GM18502 (cell line): ENCODE results near the gene TTLL10.

Experiments used
- ATAC-seq: cut with Tn5 transposase; IDR thresholded peaks from one replicate; pipeline ENCODE4 v1.9.1; 2021; ENCODE audit warnings: mild to moderate bottlenecking; ENCODE audit not compliant: unreplicated experiment, poor library complexity

Gene TTLL10

DNA sequence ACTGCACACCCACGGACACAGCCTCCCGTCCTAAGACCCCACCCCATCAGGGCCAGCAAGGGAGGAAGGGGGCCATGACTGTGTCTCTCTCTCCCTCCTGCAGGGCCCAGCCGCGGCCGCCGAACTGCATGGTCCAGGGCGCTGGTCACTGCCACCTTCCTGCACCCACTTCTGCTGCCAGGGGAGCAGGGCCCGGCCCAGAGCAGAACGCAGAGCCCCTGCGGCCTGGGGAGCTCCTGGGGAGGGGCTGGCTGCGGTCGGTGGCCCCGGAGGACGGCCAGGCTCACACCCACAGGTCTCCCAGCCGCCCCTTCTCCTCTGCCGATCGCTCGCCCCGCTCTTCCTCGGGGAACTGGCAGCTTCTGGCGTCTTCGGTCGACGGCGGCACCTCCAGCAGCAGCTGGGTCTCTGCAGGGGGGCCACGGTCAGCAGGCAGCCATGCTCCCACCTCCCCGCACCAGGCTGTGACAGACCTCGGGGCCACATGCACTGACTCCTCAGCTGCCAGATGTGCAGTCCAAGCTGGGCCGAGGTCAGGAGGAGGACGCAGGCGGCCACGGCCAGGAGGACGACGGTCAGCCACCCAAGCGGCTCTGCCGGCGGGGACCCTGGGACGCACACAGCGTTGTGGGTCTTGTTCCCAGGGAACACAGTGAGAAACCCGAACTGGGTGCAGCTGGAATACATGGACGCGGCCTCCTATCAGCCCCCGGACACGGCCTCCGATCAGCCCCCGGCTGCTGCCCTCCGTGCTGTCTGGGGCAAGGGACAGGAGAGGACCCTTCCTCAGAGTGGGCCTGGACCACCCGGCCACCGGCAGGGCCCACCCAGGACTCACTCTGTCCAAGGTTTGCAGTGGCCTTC is 30.1 kb downstream of the TTLL10 start:
- ATAC-seq: no peak

DNA sequence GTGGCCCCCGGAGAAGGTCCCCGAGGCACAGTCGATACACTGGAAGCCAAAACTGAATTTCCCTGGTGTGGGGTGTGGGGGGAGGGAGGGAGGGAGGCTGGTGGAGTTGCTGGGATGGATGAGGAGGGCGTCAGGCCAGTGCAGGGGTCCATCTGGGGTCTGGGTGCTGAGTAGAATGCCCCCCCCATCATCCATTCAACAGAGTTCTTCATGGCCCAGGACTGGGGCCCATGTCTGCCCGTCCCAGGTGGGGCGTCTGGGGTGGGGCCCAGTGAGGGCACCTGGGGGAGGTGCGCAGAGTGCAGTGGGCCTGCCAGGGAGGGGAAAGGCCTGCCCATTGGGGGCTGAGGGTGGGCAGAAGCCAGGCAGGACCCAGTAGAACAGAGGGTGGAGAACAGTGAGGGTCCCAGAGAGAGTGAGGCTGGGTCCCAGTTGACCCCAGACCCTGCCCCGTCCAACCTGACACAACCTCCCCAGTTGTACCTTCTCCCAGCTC is 30.8 kb downstream of the TTLL10 start:
- no peak for ATAC-seq

DNA sequence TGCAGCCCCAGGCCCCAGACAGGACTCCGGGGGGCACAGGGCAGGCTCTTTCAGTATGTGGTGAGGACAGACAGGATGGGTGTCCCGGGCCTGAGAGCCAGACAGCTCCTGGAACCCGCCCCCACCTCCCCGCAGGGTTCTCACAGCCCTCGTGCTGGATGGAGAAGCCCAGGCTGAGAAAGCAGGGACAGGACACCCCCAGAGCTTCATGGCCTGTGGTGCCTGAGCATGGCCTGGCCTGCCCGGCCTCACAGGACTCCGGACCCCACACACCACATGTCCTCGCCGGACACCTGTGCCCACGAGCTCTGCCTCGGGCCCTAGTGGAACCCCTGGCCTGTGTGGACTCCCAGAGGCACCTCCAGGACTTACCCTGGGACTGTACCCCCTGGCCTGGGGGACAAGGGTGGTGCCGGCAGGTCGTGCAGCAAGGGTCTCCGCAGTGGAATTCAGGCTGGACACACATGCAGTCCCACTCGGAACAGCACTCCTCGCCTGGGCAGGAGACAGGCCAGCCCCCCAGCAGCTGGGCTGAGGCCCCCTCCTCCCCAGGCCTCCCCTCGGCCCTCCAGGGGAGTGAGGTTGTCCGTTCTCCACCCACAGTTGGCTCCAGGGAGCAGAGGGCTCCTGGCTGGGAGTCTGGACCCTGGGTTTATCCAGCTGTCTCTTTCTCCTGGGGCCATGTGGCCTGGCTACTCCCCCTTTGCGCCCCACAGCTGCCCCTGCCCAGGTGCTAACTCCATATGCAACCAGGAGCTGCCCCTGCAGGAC is 31.5 kb downstream of the TTLL10 start:
- ATAC-seq: no peak

DNA sequence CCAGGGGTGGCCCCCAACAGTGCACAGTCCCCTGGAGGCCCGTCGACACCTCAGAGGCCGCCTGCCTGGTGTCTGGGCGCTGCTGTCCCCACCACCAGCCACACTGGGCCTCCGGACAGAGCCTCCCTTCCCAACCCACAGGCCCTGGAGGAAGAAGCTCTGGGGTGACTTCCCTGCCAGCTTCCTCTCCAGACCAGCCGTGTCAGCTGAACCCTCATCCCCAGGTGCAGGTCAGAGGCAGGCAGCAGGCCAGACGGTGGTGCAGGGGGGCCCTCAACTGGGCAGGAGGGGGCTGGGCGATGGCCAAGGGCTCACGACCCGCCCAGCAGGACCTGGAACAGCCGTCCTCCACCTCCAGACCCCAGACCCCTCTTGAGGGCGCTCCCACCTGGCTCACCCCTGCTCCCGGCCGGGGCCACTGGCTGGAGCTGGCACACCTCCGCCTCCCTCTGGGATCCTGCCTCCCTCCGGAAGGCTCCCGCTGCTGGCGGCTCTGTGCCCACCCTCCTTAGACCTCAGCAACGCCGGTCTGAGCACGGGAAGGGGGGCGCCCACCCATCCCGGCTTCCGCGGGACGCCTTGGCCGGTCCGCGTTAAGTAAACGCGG is 32.2 kb downstream of the TTLL10 start:
- ATAC-seq: no peak

DNA sequence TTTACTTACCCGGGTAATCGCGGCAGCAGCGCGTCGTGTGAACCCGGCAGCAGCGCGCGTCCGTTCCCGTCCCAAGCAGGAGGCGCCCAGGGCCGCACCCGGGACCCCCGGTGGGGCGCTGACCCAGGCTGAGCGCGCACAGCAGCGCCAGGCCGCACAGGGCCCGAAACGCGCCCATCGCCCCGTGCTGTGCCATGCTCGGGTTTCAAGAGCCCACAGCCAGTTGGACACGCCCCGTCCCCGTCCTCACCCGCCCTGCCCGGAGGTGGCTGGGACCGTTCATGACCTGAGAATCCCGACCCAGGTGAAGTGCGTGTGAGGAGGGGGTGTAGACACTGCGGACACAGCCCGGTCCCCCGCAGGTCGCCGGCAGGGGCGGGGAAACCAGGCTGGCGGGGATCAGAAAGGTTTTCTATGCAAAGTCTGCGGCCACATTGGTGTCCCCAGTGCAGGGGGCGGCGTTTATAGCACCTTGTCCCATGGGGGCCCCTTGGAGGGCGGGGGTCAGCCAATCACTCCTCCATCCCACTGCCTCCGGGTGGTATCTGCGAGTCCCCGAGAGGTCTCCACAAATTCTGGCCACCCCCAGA is 32.8 kb downstream of the TTLL10 start, which contains the start of gene TNFRSF18:
Gene TNFRSF18 (minus strand): TSS at position 217 of the 590 bp plus-strand sequence. CDS start 21 bp downstream, at position 196.
- ATAC-seq: no peak

DNA sequence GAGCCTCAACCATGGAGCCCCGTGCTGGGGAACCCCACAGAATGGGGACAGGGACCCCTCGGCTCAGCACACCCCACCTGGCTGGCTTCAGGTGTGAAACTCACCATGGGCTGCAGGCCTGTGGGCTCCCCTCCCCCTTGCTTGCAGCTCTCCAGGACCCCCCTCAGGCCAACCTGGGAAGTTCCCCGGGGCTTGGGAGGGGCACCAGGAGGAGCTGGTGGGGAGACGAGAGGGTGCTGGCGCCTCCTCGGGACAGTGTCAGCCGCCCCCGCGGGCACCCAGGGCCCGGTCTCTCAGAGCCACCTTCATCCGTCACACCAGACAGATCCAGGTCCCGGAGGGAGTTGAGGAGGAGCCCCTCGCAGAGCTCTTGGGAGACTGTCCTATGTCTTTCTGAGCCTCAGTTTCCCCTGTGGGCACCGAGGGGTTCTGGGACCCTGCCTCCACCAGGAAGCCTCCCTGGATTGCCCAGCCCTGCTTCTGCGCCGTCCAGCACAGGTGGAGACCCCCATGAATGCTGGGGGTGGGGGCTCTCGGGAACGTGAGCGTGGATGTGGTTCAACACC is 33.4 kb downstream of the TTLL10 start:
- no peak for ATAC-seq

DNA sequence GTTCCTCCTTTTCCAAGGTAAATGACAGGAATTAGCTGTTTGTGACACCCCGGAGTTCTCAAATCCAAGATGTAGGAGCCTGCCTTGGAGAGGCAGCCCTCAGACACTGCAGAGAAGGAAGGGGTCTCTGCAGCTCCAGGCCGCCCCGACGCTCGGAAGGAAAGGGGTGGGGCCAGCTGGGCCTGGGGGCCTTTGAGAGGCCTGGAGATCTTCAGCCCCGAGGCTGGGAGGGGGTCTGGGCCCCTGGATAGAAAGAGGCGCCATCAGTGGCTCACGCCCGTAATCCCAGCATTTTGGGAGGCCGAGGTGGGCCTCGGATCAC is 33.9 kb downstream of the TTLL10 start:
- no peak for ATAC-seq

DNA sequence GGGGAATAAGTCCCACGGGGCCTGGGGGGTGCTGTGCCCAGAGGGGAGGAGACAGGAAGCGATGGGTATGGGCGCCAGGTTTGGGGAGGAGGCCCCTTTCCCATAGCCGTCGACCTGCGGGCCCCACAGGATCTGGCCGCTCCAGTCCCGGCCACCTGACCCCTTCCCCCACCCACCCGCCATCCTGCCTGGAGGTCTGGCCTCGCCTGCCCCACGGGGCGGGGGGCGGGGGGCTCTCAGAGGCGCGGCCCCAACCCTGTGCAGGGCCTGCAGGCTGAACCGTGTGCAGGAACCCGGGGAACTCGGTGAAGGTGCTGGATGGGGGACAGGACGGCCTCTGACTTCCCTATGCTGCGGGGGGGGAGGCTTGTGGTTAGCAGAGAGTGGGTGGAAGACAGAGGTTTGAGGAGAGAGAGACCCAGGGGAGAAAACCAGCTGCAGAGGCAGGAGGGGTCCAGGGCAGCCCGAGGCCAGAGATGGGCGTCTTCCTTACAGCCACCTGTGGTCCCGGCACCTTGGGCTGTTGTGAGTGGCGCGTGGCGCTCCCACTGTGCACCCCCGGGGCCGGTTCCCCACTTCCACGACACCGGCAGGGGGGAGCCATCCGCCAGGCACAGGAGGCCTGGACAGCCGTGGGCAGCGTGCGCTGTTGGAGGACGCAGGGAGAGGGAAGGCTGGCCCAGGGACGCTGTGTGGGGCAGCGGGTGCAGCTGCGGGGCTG is 35.2 kb downstream of the TTLL10 start:
- ATAC-seq: no peak

DNA sequence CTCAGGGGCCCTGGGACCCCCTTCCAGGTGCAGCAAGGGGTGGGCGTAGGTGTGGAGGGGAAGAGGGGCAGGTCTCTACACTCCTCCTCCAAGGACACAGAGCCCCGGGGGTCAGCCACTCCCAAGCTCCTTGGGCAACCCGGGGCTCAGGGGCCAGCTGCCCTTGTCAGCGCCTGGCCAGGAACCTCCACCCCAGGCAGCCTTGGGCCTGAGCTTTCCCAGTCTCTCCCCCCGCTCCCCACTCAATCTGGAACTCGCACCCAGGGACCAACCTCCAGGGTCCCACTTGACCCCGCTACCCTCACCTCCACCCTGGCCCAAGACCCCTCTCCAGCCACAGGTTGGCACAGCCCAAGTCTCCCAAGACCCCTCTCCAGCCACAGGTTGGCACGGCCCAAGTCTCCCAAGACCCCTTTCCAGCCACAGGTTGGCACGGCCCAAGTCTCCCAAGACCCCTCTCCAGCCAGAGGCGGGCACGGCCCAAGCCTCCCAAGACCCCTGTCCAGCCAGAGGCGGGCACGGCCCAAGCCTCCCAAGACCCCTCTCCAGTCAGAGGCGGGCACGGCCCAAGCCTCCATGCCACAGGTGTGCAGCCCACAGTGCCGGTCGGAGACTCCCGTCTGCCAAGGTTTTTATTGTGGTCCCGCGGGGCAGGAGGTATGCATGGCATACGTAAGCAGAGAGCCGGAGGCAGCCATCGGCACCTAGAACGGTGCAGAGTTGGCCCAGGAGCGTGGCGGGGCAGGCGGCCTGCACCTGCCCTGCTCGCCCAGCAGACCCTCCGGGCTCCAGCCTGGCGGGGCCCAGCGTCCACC is 37.3 kb downstream of the TTLL10 start:
- no peak for ATAC-seq

DNA sequence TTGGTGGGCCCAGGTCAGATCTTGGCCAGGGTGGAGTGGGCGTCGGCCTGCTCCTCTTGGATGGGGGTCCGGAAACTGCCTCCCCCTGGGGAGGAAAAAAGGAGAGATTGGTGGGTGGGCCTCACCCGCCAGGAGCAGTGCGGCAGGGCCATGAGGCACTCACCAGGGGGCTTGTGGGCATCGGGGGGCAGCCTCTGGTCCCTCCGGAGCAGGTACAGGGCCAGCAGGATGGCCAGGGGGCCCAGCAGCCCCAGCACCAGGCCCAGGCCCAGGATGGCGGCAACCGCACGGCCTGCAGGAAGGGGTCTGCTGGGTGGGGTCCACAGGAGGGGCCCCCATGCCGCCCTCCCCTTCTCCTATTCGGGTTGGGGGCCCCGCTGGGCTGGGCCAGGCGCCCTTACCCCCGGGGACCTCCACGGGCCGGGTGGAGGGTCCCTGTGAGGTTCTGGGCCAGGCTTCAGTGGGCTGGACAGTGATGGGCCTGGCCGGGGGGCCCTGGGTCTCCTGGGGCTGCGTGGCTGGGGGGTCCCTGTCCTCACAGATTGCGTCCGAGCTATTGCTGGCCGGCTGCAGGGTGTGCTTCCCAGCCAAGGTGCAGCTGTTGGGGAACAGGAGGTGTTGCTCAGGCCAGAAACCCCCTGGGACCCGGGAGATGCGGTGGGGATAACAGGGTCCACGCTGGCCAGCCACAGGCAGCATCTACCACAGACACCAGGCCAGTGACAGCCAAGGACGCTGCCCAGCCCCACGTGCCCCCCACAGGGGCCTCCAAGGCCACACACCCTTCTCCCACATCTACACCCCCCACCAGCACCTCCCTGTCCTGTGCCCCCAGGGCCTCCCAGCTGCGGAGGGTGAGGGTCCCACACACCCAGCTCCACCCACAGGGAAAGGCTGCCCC is 38.1 kb downstream of the TTLL10 start:
- no peak for ATAC-seq

DNA sequence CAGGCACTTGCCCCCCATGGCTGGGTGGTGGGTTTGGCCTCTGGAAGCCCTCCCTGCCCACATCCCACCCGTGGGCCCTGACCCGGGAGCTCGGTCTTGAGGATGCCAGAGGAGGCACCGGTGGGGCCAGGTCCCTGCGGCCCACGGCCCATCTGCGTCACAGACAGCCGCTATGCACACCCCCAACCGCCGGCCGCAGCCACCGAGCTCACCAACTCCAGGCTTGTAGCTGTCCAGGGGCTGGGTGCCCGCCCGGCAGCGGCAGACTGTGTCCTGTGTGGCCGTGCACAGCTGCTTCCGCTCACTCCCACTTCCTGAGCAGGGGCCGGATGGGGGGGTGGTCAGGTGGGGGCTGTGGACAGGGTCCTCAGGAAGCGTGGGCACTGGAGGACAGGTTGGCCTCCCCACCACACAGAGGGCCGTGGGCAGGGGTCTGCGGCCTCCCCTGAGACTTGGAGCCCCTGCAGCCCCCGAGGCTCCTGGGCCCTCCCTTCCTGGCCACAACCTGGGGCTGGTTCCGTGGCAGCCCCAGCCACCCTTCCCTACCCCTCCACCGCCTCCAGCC is 39.2 kb downstream of the TTLL10 start:
- no peak for ATAC-seq

DNA sequence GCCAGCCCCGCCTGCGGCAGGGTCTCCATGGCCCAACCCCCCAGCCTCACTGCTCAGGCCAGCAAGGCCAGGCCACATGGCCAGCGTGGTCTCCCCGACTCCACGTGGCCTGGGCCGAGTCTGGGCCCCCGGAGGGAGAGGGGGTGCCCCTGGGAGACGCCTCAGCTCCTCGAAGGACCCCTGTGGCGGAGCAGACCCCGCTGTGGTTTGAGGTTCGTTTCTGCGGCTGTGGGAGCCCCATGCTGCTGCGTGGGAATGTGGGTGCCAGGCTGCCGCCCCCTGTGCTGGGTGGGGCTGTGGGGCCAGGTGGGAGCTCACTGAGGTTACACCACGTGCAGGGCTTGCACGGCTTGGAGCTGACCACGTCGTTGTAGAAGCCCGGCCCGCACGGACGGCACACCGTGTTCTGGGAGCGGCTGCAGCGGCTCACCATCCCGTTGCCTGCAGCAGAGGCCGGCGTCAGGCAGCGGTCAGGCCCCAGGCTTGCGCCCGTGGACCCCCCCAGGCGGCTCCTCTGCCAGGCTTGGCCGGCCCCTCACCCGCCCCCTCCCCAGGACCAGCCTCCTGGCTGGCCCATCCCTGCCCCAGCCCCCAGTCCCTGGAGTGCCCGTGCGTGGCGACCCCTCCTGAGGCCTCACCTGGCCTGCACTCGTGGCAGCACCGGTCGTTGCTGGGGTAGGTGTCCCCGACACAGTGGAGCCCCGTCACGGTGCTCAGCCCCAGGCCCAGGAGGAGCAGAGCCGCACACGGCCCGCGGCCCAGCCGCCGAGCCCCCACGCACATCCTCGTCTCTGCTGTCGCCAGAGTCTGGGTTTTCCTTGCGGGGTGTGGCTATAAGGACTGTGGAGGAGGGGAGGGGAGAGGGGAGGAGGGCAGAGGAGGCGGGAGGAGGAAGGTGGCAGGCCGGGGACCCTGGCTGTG is 39.9 kb downstream of the TTLL10 start, which contains the start of gene TNFRSF4:
Gene TNFRSF4 (minus strand): TSS at position 809 of the 921 bp plus-strand sequence. CDS start 26 bp downstream, at position 783.
- no peak for ATAC-seq

DNA sequence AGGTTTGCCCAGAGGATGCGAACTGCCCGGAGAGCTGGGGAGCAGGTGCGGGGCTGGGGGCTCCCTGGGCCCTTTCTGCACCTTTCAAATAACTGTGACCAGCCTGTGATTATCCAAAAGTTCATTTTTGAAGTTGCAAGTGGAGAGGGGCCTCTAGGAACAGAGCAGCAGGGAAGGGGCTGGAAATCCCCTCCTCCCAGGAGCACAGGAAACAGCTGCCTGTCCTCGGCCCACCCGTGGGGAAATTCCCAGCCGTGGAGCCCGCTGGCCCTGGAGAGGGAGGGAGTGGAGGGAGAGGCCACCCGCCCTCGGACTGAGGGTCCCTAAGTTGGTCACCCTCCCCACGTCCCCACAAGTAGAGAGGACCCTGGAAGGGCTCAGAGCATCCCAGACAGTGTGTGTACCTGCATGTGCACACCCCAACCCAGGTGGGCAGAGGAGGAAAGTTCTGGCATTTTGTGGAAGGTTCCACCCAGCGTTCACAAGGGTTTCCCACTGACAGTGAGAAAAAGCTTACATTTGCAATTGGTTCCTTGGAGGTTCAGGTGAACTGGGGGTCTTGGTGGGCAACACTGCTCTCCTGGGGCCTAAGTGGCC is 41.5 kb downstream of the TTLL10 start:
- ATAC-seq: no peak

DNA sequence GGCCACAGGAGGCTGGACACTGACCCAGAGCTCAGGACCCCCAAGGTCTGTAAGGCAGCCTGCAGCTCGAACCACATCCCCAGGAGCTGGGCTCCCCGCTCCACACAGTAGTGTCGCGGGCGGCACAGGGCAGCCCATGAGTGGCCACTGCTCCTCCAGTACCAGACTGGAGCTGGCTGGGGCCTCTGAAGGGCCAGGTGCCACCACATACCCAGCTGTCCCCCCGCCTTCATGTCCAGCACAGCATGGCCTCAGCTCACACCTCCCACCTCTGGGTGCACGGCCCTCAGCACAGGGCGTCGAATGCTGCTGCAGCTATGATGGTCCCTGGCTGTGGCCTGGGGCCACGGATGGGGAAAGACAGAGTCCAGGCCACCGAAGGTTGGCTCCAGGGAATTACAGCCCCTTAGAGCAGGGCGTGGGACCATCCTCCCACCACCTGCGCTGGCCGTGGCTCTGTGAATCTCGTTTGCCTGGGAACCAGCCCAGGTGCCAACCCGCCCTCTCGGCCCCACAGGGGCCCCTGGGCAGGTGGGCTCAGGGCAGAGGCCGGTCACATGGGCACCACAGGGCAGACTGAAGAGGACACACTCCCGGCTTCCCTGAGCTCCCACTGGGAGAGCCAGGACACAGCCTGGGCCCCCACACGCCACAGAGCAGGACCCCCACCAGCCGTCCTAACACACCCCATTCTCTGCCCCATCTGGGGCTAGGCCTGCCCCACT is 42.4 kb downstream of the TTLL10 start:
- no peak for ATAC-seq
